Measurements from ENCODE around the gene MPST. TPM values are rescaled to one million over a fixed set of nuclear protein-coding genes. Genes with fewer than 3 reads are reported as not detected.

MPST gene
- total RNA-seq, 1 experiment from 2014 or later: 66.6 TPM

- no peak for TF ChIP-seq CTCF (conservative IDR thresholded peaks at IDR 0.05; ENCODE audit: low read depth, low read length)
- TF ChIP-seq EZH2 (IDR thresholded peaks at IDR 0.05; ENCODE audit: borderline replicate concordance, low read depth, low read length, poor library complexity, severe bottlenecking): no peak
- Histone ChIP-seq H3K27me3 (replicated peaks; ENCODE audit: insufficient read depth, low read depth, low read length, poor library complexity) (no peaks in the 10 kb centered on the region), H3K27ac (ENCODE audit: low read depth, low read length, poor library complexity, severe bottlenecking) (no peak overlapping the region), H3K36me3 (ENCODE audit: insufficient read depth, low read length, poor library complexity, severe bottlenecking) (peaks cover 5% of the 10 kb centered on the region), H3K4me1 (ENCODE audit: insufficient read depth, low read length, poor library complexity, severe bottlenecking) (no peaks in the 10 kb centered on the region), H3K9me3 (ENCODE audit: low read depth, low read length, poor library complexity, severe bottlenecking) (no peaks in the 10 kb centered on the region), H3K4me3 (ENCODE audit: low read depth, low read length, poor library complexity, severe bottlenecking) (no peak overlapping the region)
- no TSS peak for BruUV-seq (replicated peaks)
- intact Hi-C loops (cut with micrococcal nuclease; ENCODE audit: unreplicated experiment): no loop called here
- CTCF ChIA-PET: no interaction called here
- no peak for DNase-seq (ENCODE audit: low spot score)
- POLR2A ChIA-PET (ENCODE audit: low non-redundant PET): no interaction called here
Observed at GRCh38 chr22:37058917-37059701, 39.6 kb downstream of the MPST start.

GRCh38 chr22:37059876-37060449, 40.4 kb downstream of the MPST start:
- Histone ChIP-seq H3K27me3 (replicated peaks; ENCODE audit: insufficient read depth, low read depth, low read length, poor library complexity) (no peaks in the 10 kb centered on the region), H3K27ac (ENCODE audit: low read depth, low read length, poor library complexity, severe bottlenecking) (no peak overlapping the region)

More at GRCh38 chr22:37059876-37060449, 40.4 kb downstream of the MPST start:
- Histone ChIP-seq H3K36me3 (ENCODE audit: insufficient read depth, low read length, poor library complexity, severe bottlenecking) (peaks cover 5% of the 10 kb centered on the region), H3K4me3 (ENCODE audit: low read depth, low read length, poor library complexity, severe bottlenecking) (no peak overlapping the region), H3K4me1 (ENCODE audit: insufficient read depth, low read length, poor library complexity, severe bottlenecking) (no peaks in the 10 kb centered on the region), H3K9me3 (ENCODE audit: low read depth, low read length, poor library complexity, severe bottlenecking) (no peaks in the 10 kb centered on the region)
- no TSS peak for BruUV-seq (replicated peaks)
- intact Hi-C loops (cut with micrococcal nuclease; ENCODE audit: unreplicated experiment): no loop called here
- ChIA-PET CTCF (no interaction called here), POLR2A (ENCODE audit: low non-redundant PET) (no interaction called here)
- TF ChIP-seq CTCF (conservative IDR thresholded peaks at IDR 0.05; ENCODE audit: low read depth, low read length): no peak
- no peak for TF ChIP-seq EZH2 (IDR thresholded peaks at IDR 0.05; ENCODE audit: borderline replicate concordance, low read depth, low read length, poor library complexity, severe bottlenecking)
- DNase-seq (ENCODE audit: low spot score): no peak

Measured in A673 (cell line).